Keratinocyte (primary cell): ENCODE measurements around the gene CNTNAP2. TPM values are rescaled to one million over a fixed set of nuclear protein-coding genes. Genes with fewer than 3 reads are reported as not detected.

Source experiments
- DNase-seq: peaks from one replicate; pipeline ENCODE4 v3.0.0-alpha.2; 2011; ENCODE audit warnings: low read depth, missing footprints, low spot score
- FAIRE-seq: peaks from 2 replicates; lab custom pipeline; 2011; peaks lifted over from hg19 to GRCh38; lab: Jason Lieb, UNC
- H2AFZ ChIP-seq: 2 replicates; pipeline ENCODE4 v1.6.0; 2012; ENCODE audit warnings: low read length, control low read depth, inconsistent platforms; ENCODE audit not compliant: control insufficient read depth
- H3K27ac ChIP-seq: 2 replicates; pipeline ENCODE4 v1.5.1; 2011; ENCODE audit warnings: low read length; ENCODE audit not compliant: control insufficient read depth, insufficient read depth
- H3K27me3 ChIP-seq: 3 replicates; pipeline ENCODE4 v1.6.0; 2011; ENCODE audit warnings: low read length; ENCODE audit not compliant: control insufficient read depth, insufficient read depth; ENCODE audit errors: extremely low read depth
- H3K36me3 ChIP-seq, 2 experiments: 2 replicates in 1 of 2; 3 replicates in 1 of 2; pipeline ENCODE4 v1.5.1; 2011; ENCODE audit warnings: low read length in 2 of 2, mild to moderate bottlenecking in 1 of 2; ENCODE audit not compliant: control insufficient read depth in 2 of 2, insufficient read depth in 2 of 2; ENCODE audit errors: extremely low read depth in 1 of 2
- H3K4me1 ChIP-seq: 3 replicates; pipeline ENCODE4 v1.5.1; 2011; ENCODE audit warnings: low read length; ENCODE audit not compliant: control insufficient read depth, insufficient read depth; ENCODE audit errors: extremely low read depth
- H3K4me2 ChIP-seq: 3 replicates; pipeline ENCODE4 v1.6.0; 2011; ENCODE audit warnings: low read depth, low read length; ENCODE audit not compliant: control insufficient read depth, insufficient read depth; ENCODE audit errors: extremely low read depth
- H3K4me3 ChIP-seq, 3 experiments: fragments of 200-600 bp in 1 of 3; sonication (generic) in 1 of 3; 2 replicates in 2 of 3; 3 replicates in 1 of 3; pipeline ENCODE4 v1.5.1; 2011 to 2016; ENCODE audit warnings: low read length in 3 of 3, mild to moderate bottlenecking in 3 of 3, control low read depth in 2 of 3, inconsistent platforms in 1 of 3, low read depth in 1 of 3, mixed read lengths in 1 of 3, mixed run types in 1 of 3, moderate library complexity in 1 of 3; ENCODE audit not compliant: control insufficient read depth in 2 of 3, insufficient read depth in 2 of 3; ENCODE audit errors: extremely low read depth in 1 of 3
- H3K79me2 ChIP-seq: 2 replicates; pipeline ENCODE4 v1.6.0; 2012; ENCODE audit warnings: low read length; ENCODE audit not compliant: control insufficient read depth, insufficient read depth
- H3K9ac ChIP-seq: 3 replicates; pipeline ENCODE4 v1.6.0; 2011; ENCODE audit warnings: low read length; ENCODE audit not compliant: control insufficient read depth, insufficient read depth; ENCODE audit errors: extremely low read depth
- H3K9me1 ChIP-seq: 3 replicates; pipeline ENCODE4 v1.6.0; 2011; ENCODE audit warnings: low read length; ENCODE audit not compliant: control insufficient read depth, insufficient read depth; ENCODE audit errors: extremely low read depth
- H3K9me3 ChIP-seq: 2 replicates; pipeline ENCODE4 v1.5.1; 2012; ENCODE audit warnings: low read depth, low read length; ENCODE audit not compliant: control insufficient read depth
- H4K20me1 ChIP-seq: 3 replicates; pipeline ENCODE4 v1.6.0; 2011; ENCODE audit warnings: low read length; ENCODE audit not compliant: control insufficient read depth, insufficient read depth; ENCODE audit errors: extremely low read depth
- CTCF ChIP-seq, 3 experiments: IDR thresholded peaks in 1 of 3; conservative IDR thresholded peaks in 1 of 3; optimal IDR thresholded peaks in 1 of 3; 2 replicates in 2 of 3; 3 replicates in 1 of 3; pipeline versions ENCODE3 to v1.5.1; 2011; ENCODE audit warnings: low read length in 3 of 3, mild to moderate bottlenecking in 3 of 3, moderate library complexity in 2 of 3, control low read depth in 1 of 3, inconsistent platforms in 1 of 3; ENCODE audit not compliant: insufficient read depth in 2 of 3; ENCODE audit errors: extremely low read depth in 1 of 3
- EZH2 ChIP-seq: IDR thresholded peaks from one replicate; pipeline ENCODE4 v1.6.1; 2012; ENCODE audit warnings: inconsistent platforms, mild to moderate bottlenecking, low read length, moderate library complexity
- dilution Hi-C: fragments of 300-500 bp; cut with MboI; formaldehyde crosslinking; loops from one replicate; pipeline ENCODE4 v1.7.0; 2020; ENCODE audit warnings: low sequenced_read_pairs; ENCODE audit not compliant: extremely low pct_ligation_motif_present
- polyA plus RNA-seq, 5 experiments: library from polyadenylated mRNA; depleted of rRNA in 3 of 5; stranded (reverse) in 3 of 5; stranded (forward) in 1 of 5; unstranded in 1 of 5; fragments of >200 nt; gene quantifications; 1 replicate in 1 of 5; 2 replicates in 3 of 5; 3 replicates in 1 of 5; pipeline versions ENCODE4 v1.2.1 to v1.2.3, GENCODE V29; 2011 to 2012; ENCODE audit warnings: missing spikeins in 2 of 5, low read depth in 1 of 5, low replicate concordance in 1 of 5

CNTNAP2 gene
- polyA plus RNA-seq, 1 donor (not counting 4 experiments of a cell fraction or from before 2014, with no cell fraction given), result 1.4 TPM

GRCh38 chr7:147438216-147438615, 1321.6 kb downstream of the CNTNAP2 start:
- Histone ChIP-seq H3K4me2 (no peak overlapping the region), H2AFZ (no peak overlapping the region), H3K36me3 (no peaks in the 10 kb centered on the region), H3K9me3 (no peaks in the 10 kb centered on the region), H3K27ac (no peak overlapping the region), H3K4me3 (no peak overlapping the region), H3K79me2 (no peaks in the 10 kb centered on the region), H3K27me3 (no peaks in the 10 kb centered on the region), H3K4me1 (no peaks in the 10 kb centered on the region), H4K20me1 (no peaks in the 10 kb centered on the region), H3K9ac (no peak overlapping the region), H3K9me1 (no peaks in the 10 kb centered on the region)
- dilution Hi-C loops, result no loop called here
- TF ChIP-seq EZH2 (no peak), CTCF (optimal IDR thresholded peaks at IDR 0.05 in 1 of 3, IDR thresholded peaks at IDR 0.05 in 1 of 3, conservative IDR thresholded peaks at IDR 0.05 in 1 of 3; ENCODE audit: extremely low read depth in 1 of 3, insufficient read depth in 2 of 3, low read length in 3 of 3) (no peak)
- DNase-seq (no peak), FAIRE-seq (no peak)

- Histone ChIP-seq H3K9me1 (no peaks in the 10 kb centered on the region), H3K27ac (no peak overlapping the region), H4K20me1 (no peaks in the 10 kb centered on the region), H3K4me3 (no peak overlapping the region), H3K4me2 (no peak overlapping the region), H2AFZ (no peak overlapping the region), H3K79me2 (no peaks in the 10 kb centered on the region), H3K9me3 (no peaks in the 10 kb centered on the region), H3K9ac (no peak overlapping the region), H3K36me3 (no peaks in the 10 kb centered on the region), H3K4me1 (no peaks in the 10 kb centered on the region), H3K27me3 (no peaks in the 10 kb centered on the region)
- TF ChIP-seq EZH2 (no peak), CTCF (optimal IDR thresholded peaks at IDR 0.05 in 1 of 3, IDR thresholded peaks at IDR 0.05 in 1 of 3, conservative IDR thresholded peaks at IDR 0.05 in 1 of 3; ENCODE audit: extremely low read depth in 1 of 3, insufficient read depth in 2 of 3, low read length in 3 of 3) (no peak)
- dilution Hi-C loops, result no loop called here
- DNase-seq (no peak), FAIRE-seq (no peak)
Observed at GRCh38 chr7:147443942-147444341, 1327.3 kb downstream of the CNTNAP2 start.
